IPS-15b (cell line): Measurements from ENCODE around the gene TNKS1BP1.
"Not testable (repeated sequence)": the region's sequence is repeated elsewhere in the genome, so short reads cannot be mapped to it uniquely, and the experiment has no call there.

Source experiments
- H3K27me3 ChIP-seq: one replicate; pipeline ENCODE4 v1.6.1; 2013; ENCODE audit warnings: low read length; ENCODE audit not compliant: control insufficient read depth, insufficient read depth
- H3K36me3 ChIP-seq: one replicate; pipeline ENCODE4 v1.6.1; 2013; ENCODE audit warnings: low read length; ENCODE audit not compliant: control insufficient read depth, insufficient read depth
- H3K4me1 ChIP-seq: one replicate; pipeline ENCODE4 v1.6.1; 2013; ENCODE audit warnings: mild to moderate bottlenecking, low read length; ENCODE audit not compliant: control insufficient read depth, insufficient read depth
- H3K4me3 ChIP-seq: one replicate; pipeline ENCODE4 v1.5.1; 2013; ENCODE audit warnings: low read depth, low read length
- H3K9ac ChIP-seq: one replicate; pipeline ENCODE4 v1.6.1; 2013; ENCODE audit warnings: low read depth, mild to moderate bottlenecking, low read length
- H3K9me3 ChIP-seq: one replicate; pipeline ENCODE4 v1.6.1; 2013; ENCODE audit warnings: mild to moderate bottlenecking, low read length; ENCODE audit not compliant: control insufficient read depth, insufficient read depth

TNKS1BP1 gene

GRCh38 chr11:57338142-57338541 is 13.4 kb upstream of the TNKS1BP1 start, which contains the start of gene P2RX3:
TSS of gene P2RX3 (plus strand) at chr11:57338352. CDS start at chr11:57338551, 199 bp downstream.
- H3K9me3 ChIP-seq: no peaks in the 10 kb centered on the region
- H3K27me3 ChIP-seq: peaks cover 16% of the 10 kb centered on the region
- peaks cover 3% of the 10 kb centered on the region for H3K36me3 ChIP-seq
- H3K4me1 ChIP-seq: peaks cover 13% of the 10 kb centered on the region
- H3K4me3 ChIP-seq: no peak within 1 kb of the TSS
- H3K9ac ChIP-seq: no peak within 1 kb of the TSS

- not testable (repeated sequence) for H3K9me3 ChIP-seq, H3K4me3 ChIP-seq, H3K9ac ChIP-seq
- peaks cover 13% of the 10 kb centered on the region for H3K4me1 ChIP-seq
- H3K27me3 ChIP-seq: peaks cover 16% of the 10 kb centered on the region
- peaks cover 16% of the 10 kb centered on the region for H3K36me3 ChIP-seq
Observed at GRCh38 chr11:57336856-57337255, 12.1 kb upstream of the TNKS1BP1 start.

GRCh38 chr11:57336111-57336666 is 11.4 kb upstream of the TNKS1BP1 start:
- H3K9ac ChIP-seq: peak overlapping the region; percentile 27
- H3K9me3 ChIP-seq: no peaks in the 10 kb centered on the region
- peak overlapping the region; percentile 23 for H3K4me3 ChIP-seq
- H3K4me1 ChIP-seq: peaks cover 13% of the 10 kb centered on the region
- peaks cover 12% of the 10 kb centered on the region for H3K27me3 ChIP-seq
- peaks cover 23% of the 10 kb centered on the region for H3K36me3 ChIP-seq

- Histone ChIP-seq H3K27me3 (peaks cover 6% of the 10 kb centered on the region), H3K4me1 (peaks cover 12% of the 10 kb centered on the region), H3K36me3 (peaks cover 29% of the 10 kb centered on the region)
Observed at GRCh38 chr11:57335343-57336110, 10.8 kb upstream of the TNKS1BP1 start, which contains the start of gene SSRP1. TSS of gene SSRP1 (minus strand) at chr11:57335892. CDS start at chr11:57335121, 771 bp downstream.

GRCh38 chr11:57335023-57335342 is 10.2 kb upstream of the TNKS1BP1 start:
- H3K36me3 ChIP-seq: peaks cover 34% of the 10 kb centered on the region
- H3K4me1 ChIP-seq: peaks cover 9% of the 10 kb centered on the region
- H3K9me3 ChIP-seq: no peaks in the 10 kb centered on the region
- peak overlapping the region; percentile 77 for H3K4me3 ChIP-seq
- H3K27me3 ChIP-seq: peaks cover 4% of the 10 kb centered on the region
- H3K9ac ChIP-seq: no peak overlapping the region

More at GRCh38 chr11:57335343-57336110, 10.8 kb upstream of the TNKS1BP1 start, which contains the start of gene SSRP1:
- no peaks in the 10 kb centered on the region for H3K9me3 ChIP-seq
- H3K9ac ChIP-seq: peak within 1 kb of the TSS; percentile 27
- peak within 1 kb of the TSS; percentile 77 for H3K4me3 ChIP-seq

- H3K9me3 ChIP-seq: no peaks in the 10 kb centered on the region
- H3K27me3 ChIP-seq: no peaks in the 10 kb centered on the region
- H3K4me3 ChIP-seq: no peak overlapping the region
- H3K36me3 ChIP-seq: peaks cover 53% of the 10 kb centered on the region
- H3K9ac ChIP-seq: no peak overlapping the region
- H3K4me1 ChIP-seq: peaks cover 6% of the 10 kb centered on the region
Observed at GRCh38 chr11:57332694-57333440, 8.1 kb upstream of the TNKS1BP1 start.

GRCh38 chr11:57331720-57332119 is 7.0 kb upstream of the TNKS1BP1 start:
- Histone ChIP-seq H3K4me3 (no peak overlapping the region), H3K4me1 (peaks cover 6% of the 10 kb centered on the region), H3K27me3 (no peaks in the 10 kb centered on the region), H3K36me3 (peaks cover 64% of the 10 kb centered on the region), H3K9ac (no peak overlapping the region), H3K9me3 (no peaks in the 10 kb centered on the region)

GRCh38 chr11:57330029-57330428 is 5.3 kb upstream of the TNKS1BP1 start:
- Histone ChIP-seq H3K9ac (no peak overlapping the region), H3K36me3 (peaks cover 64% of the 10 kb centered on the region)

GRCh38 chr11:57327721-57328120 is 3.0 kb upstream of the TNKS1BP1 start:
- H3K9ac ChIP-seq: no peak overlapping the region
- H3K4me3 ChIP-seq: no peak overlapping the region
- H3K4me1 ChIP-seq: peaks cover 10% of the 10 kb centered on the region
- H3K36me3 ChIP-seq: peaks cover 57% of the 10 kb centered on the region
- H3K27me3 ChIP-seq: no peaks in the 10 kb centered on the region
- no peaks in the 10 kb centered on the region for H3K9me3 ChIP-seq

More at GRCh38 chr11:57330029-57330428, 5.3 kb upstream of the TNKS1BP1 start:
- no peak overlapping the region for H3K4me3 ChIP-seq
- H3K27me3 ChIP-seq: no peaks in the 10 kb centered on the region
- no peaks in the 10 kb centered on the region for H3K9me3 ChIP-seq
- peaks cover 6% of the 10 kb centered on the region for H3K4me1 ChIP-seq

GRCh38 chr11:57325735-57326048 is 940 bp upstream of the TNKS1BP1 start:
- H3K27me3 ChIP-seq: no peaks in the 10 kb centered on the region
- H3K4me1 ChIP-seq: peaks cover 13% of the 10 kb centered on the region
- peaks cover 44% of the 10 kb centered on the region for H3K36me3 ChIP-seq
- peak overlapping the region; percentile 58 for H3K4me3 ChIP-seq
- H3K9me3 ChIP-seq: no peaks in the 10 kb centered on the region
- peak overlapping the region; percentile 91 for H3K9ac ChIP-seq

GRCh38 chr11:57324154-57324885 is 432 bp downstream of the TNKS1BP1 start:
- H3K4me1 ChIP-seq: peaks cover 13% of the 10 kb centered on the region
- H3K4me3 ChIP-seq: peak overlapping the region; percentile 87
- no peaks in the 10 kb centered on the region for H3K27me3 ChIP-seq
- H3K9ac ChIP-seq: peak overlapping the region; percentile 68
- H3K9me3 ChIP-seq: no peaks in the 10 kb centered on the region
- H3K36me3 ChIP-seq: peaks cover 37% of the 10 kb centered on the region
